ENCODE results near the gene NCOA7. TPM values are rescaled to one million over a fixed set of nuclear protein-coding genes. Genes with fewer than 3 reads are reported as not detected.

The NCOA7 gene
- total and polyA plus RNA-seq, 9 of the 15 experiments (the other 6 are each of a cell fraction or from before 2014, with no cell fraction given), result 5.8 to 14.6 (median 9.3) TPM

GRCh38 chr6:125943528-125944433 is 153.0 kb downstream of the NCOA7 start (continued):
- TF ChIP-seq ETV5 (CRISPR knock-in tag; IDR thresholded peaks at IDR 0.05; ENCODE audit: low read depth) (no peak), MED1 (CRISPR knock-in tag; IDR thresholded peaks at IDR 0.05; ENCODE audit: borderline replicate concordance) (no peak), WHSC1 (IDR thresholded peaks at IDR 0.05; ENCODE audit: low read length) (no peak), EHMT2 (IDR thresholded peaks at IDR 0.05) (peak; percentile 79), FOXM1 (IDR thresholded peaks at IDR 0.05; ENCODE audit: low read depth) (0 out of 2 replicates have a peak, but pooled peaks have one; percentile 11), FOXM1 (CRISPR knock-in tag; IDR thresholded peaks at IDR 0.05; ENCODE audit: low read depth) (no peak), YY1 (IDR thresholded peaks at IDR 0.05; ENCODE audit: borderline replicate concordance in 1 of 3, control insufficient read depth in 1 of 3, extremely low read depth in 1 of 3, insufficient read depth in 3 of 3, insufficient read length in 1 of 3, insufficient replicate concordance in 2 of 3, low read depth in 1 of 3, low read length in 2 of 3) (no peak), ZBTB1 (CRISPR knock-in tag; IDR thresholded peaks at IDR 0.05; ENCODE audit: borderline replicate concordance, low read depth) (no peak), IRF1 (CRISPR knock-in tag; IDR thresholded peaks at IDR 0.05; ENCODE audit: borderline replicate concordance) (no peak), SREBF1 (IDR thresholded peaks at IDR 0.05; ENCODE audit: borderline replicate concordance, low read depth, low read length) (no peak), NCOA6 (IDR thresholded peaks at IDR 0.05) (no peak), ARNT (IDR thresholded peaks at IDR 0.05) (0 out of 4 replicates have a peak, but pooled peaks of 1 of the 2 experiments have one; percentile 52), EWSR1 (IDR thresholded peaks at IDR 0.05; ENCODE audit: borderline replicate concordance, low read depth, partially characterized antibody) (no peak), RBM39 (optimal IDR thresholded peaks at IDR 0.05; ENCODE audit: low read depth, low read length) (no peak), SIN3B (IDR thresholded peaks at IDR 0.05; ENCODE audit: low read depth) (no peak), BHLHE40 (IDR thresholded peaks at IDR 0.05; ENCODE audit: low read length) (no peak), MLLT1 (IDR thresholded peaks at IDR 0.05) (peak; percentile 37 to 59; a peak in 1 of 4 replicates), RBM15 (IDR thresholded peaks at IDR 0.05; ENCODE audit: insufficient read depth, low read length) (no peak), PURB (CRISPR knock-in tag; IDR thresholded peaks at IDR 0.05; ENCODE audit: low read depth) (no peak), MTA1 (IDR thresholded peaks at IDR 0.05; ENCODE audit: borderline replicate concordance) (no peak), ZNF507 (tag; conservative IDR thresholded peaks at IDR 0.05) (no peak), PTTG1 (tag; IDR thresholded peaks at IDR 0.05; ENCODE audit: low read depth) (no peak), NFATC3 (IDR thresholded peaks at IDR 0.05) (0 out of 2 replicates have a peak, but pooled peaks have one; percentile 34), BDP1 (IDR thresholded peaks at IDR 0.05; ENCODE audit: insufficient read depth, insufficient read length) (no peak), GMEB1 (CRISPR knock-in tag; IDR thresholded peaks at IDR 0.05) (no peak), MTA2 (IDR thresholded peaks at IDR 0.05; ENCODE audit: low read depth) (peak; percentile 42; the same call in 1 of the 2 replicates)
